Duodenal mucosa (tissue), 2 donors: ENCODE measurements around the gene PPIE.
"Not testable (repeated sequence)": the region's sequence is repeated elsewhere in the genome, so short reads cannot be mapped to it uniquely, and the experiment has no call there.

Experiments used
- H3K27ac ChIP-seq: one replicate; pipeline ENCODE4 v1.7.0; 2013; ENCODE audit warnings: low read depth, low read length
- H3K27me3 ChIP-seq, 2 donors: one replicate each; pipeline ENCODE4 v1.7.0; 2013; ENCODE audit warnings: low read length in 2 of 2, control low read depth in 1 of 2; ENCODE audit not compliant: insufficient read depth in 2 of 2, control insufficient read depth in 1 of 2
- H3K36me3 ChIP-seq, 2 donors: one replicate each; pipeline ENCODE4 v1.7.0; 2013; ENCODE audit warnings: low read length in 2 of 2, control low read depth in 1 of 2; ENCODE audit not compliant: insufficient read depth in 2 of 2, control insufficient read depth in 1 of 2
- H3K4me1 ChIP-seq, 2 donors: one replicate each; pipeline ENCODE4 v1.7.0; 2013; ENCODE audit warnings: low read length in 2 of 2, control low read depth in 1 of 2; ENCODE audit not compliant: insufficient read depth in 2 of 2, control insufficient read depth in 1 of 2
- H3K4me3 ChIP-seq, 2 donors: one replicate each; pipeline ENCODE4 v1.7.0; 2013; ENCODE audit warnings: low read length in 2 of 2, low read depth in 1 of 2
- H3K9ac ChIP-seq, 2 donors: one replicate each; pipeline ENCODE4 v1.7.0; 2013; ENCODE audit warnings: low read length in 2 of 2, low read depth in 1 of 2
- H3K9me3 ChIP-seq, 2 donors: one replicate each; pipeline ENCODE4 v1.7.0; 2013; ENCODE audit warnings: low read length in 2 of 2, control low read depth in 1 of 2; ENCODE audit not compliant: control insufficient read depth in 1 of 2

Gene PPIE

DNA sequence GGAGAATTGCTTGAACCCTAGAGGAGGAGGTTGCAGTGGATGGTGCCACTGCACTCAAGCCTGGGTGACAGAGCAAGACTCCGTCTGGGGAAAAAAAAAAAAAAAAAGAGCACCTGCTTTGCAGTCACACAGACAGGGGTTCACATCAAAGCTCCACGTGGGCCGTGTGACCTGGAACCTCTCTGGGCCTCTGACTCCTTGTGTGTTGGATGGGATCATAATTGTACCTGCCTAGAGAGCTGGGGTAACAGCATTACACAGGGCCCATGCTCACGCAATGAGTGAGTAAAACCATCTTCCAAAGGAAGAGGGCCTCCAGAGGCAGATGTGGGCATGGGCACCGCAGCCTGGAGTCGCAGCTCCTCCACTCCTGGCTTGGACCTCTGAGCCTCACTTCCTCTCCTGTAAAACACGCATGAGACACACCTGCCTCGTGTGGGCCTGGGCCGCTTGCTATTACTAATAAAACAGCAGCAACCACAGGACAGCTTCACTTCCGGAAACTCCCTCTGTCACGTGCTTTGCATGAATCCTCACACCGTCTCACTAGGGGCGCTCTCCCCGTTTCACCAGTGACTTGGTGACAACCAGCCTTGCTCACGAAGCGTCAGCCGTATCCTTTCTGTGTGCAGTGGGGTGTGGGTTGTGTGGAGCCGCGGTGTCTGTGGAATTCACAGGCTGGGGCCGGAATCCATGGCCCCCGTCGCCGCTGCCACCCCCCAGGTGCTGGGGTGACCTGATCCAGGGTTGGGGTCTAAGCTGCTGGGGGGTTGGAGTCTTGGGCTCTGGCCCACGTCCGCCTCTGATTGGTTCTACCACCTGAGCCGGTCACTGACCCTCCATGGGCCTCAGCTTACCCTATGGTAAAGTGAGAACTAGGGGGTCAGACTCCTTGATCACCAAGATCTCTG lies 60.4 kb downstream of the PPIE start:
- H3K9me3 ChIP-seq, H3K36me3 ChIP-seq, H3K4me1 ChIP-seq, H3K27me3 ChIP-seq, H3K27ac ChIP-seq: not testable (repeated sequence)
- H3K4me3 ChIP-seq: peak overlapping the region in 1 of 2 donors; percentile 45
- peak overlapping the region in 1 of 2 donors; percentile 25 for H3K9ac ChIP-seq

DNA sequence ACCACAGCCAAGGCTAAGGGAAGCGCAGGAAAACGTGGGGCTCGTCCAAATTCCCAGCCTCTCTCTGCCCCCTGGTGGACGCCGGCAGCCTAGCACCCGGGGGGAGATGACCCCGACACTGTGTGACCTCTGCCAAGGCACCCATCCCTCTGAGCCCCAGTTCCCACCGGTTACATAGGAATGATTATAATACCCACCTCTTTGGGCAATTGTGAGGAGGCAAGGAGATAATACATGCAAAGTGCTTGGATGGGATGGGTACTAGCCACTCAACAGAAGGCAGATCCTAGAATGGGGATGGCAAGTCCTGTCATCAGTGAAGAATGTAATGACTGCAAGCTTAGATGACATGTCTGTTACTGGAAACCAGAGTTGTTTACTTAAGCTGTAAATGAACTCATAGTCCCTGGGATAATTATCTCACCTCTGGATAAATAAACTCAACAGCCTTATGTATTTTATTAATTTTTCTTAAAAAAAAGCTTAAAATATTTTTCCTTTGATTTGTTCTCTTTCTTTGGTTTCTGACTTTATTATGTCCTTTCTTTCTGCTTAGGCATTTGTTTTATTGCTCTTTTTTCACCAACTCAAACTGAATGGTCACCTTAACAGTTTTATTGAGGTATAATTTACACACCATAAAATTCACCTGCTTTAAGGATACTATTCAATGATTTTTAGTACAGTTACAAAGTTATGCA lies 61.2 kb downstream of the PPIE start:
- H3K9me3 ChIP-seq: no peaks in the 10 kb centered on the region
- H3K27ac ChIP-seq: no peak overlapping the region
- H3K36me3 ChIP-seq: no peaks in the 10 kb centered on the region
- peak overlapping the region in 1 of 2 donors; percentile 45 for H3K4me3 ChIP-seq
- H3K27me3 ChIP-seq: no peaks in the 10 kb centered on the region
- no peak overlapping the region for H3K9ac ChIP-seq
- H3K4me1 ChIP-seq: peaks cover 4 to 6% of the 10 kb centered on the region in 2 donors

DNA sequence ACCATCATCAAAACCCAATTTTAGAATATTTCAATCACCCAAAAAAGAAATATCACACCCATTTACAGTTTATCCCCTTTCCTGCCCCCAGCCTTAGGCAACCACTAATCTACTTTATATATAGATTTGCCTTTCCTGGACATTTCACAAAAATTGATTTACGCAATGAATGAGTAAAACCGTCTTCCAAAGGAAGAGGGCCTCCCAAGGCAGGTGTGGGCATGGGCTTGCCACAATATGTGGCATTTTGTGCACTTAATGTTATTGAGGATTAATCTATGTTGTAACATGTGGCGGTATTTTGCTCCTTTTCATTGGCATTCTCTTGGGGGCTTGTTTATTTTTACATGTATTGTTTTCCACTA lies 61.8 kb downstream of the PPIE start:
- H3K4me1 ChIP-seq: peaks cover 4 to 6% of the 10 kb centered on the region in 2 donors
- no peak overlapping the region for H3K4me3 ChIP-seq
- no peaks in the 10 kb centered on the region for H3K27me3 ChIP-seq
- H3K36me3 ChIP-seq: no peaks in the 10 kb centered on the region
- no peak overlapping the region for H3K27ac ChIP-seq
- no peak overlapping the region for H3K9ac ChIP-seq
- no peaks in the 10 kb centered on the region for H3K9me3 ChIP-seq

DNA sequence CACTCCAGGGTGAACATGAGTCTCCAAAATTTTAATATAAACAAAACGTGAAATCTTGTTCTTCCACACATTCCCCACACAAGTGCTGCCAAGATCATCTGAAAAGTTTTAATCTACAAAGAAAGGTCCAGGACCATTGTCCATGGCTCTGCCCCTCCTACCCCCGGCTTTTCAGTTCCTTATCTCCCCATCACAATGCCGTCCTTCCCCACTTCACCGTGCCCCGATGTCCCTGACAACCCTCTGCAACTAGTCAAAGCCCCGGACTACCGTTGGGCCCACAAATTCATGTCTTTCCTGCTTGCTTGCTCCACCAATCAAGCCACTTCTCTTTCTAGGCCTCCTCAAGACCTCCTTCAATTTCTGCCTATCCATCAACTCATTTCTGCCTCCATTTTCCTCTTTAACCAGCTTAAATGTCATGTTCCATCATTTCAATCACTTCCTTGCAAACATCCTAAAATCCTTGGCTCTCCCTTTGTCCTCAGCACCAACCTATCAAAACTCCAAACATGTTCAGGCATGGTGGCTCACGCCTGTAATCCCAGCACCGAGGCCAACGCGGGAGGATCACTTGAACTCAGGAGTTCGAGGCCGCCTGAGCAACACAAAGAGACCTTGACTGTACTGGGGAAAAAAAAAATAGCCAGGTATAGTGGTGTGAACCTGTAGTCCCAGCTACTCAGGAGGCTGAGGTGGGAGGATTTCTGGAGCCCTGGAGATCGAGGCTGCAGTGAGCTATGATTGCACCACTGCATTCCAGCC lies 64.0 kb downstream of the PPIE start:
- Histone ChIP-seq H3K36me3 (no peaks in the 10 kb centered on the region), H3K4me1 (peaks cover 4 to 6% of the 10 kb centered on the region in 2 donors), H3K9me3 (no peaks in the 10 kb centered on the region), H3K27ac (no peak overlapping the region), H3K9ac (no peak overlapping the region), H3K27me3 (no peaks in the 10 kb centered on the region), H3K4me3 (no peak overlapping the region)

DNA sequence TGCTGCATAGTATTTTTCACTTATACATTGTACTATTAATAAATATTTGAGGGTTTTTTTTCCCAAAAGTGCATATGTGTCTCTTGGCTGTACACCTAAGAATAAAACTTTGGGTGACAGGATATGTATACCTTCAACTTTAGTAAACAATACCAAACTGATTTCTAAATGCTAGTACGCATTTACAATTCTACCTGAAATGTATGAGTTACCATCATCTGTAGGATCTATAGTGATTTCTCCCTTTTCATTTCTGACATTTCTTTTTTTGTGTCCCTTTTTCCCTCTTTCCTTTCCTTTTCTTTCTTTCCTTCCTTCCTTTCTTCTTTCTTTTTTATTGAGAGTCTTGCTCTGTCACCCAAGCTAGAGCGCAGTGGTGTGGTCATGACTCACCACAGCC lies 66.7 kb downstream of the PPIE start:
- no peaks in the 10 kb centered on the region for H3K4me1 ChIP-seq
- no peak overlapping the region for H3K4me3 ChIP-seq
- H3K27me3 ChIP-seq: no peaks in the 10 kb centered on the region
- H3K9ac ChIP-seq: no peak overlapping the region
- no peaks in the 10 kb centered on the region for H3K9me3 ChIP-seq
- no peaks in the 10 kb centered on the region for H3K36me3 ChIP-seq
- no peak overlapping the region for H3K27ac ChIP-seq

DNA sequence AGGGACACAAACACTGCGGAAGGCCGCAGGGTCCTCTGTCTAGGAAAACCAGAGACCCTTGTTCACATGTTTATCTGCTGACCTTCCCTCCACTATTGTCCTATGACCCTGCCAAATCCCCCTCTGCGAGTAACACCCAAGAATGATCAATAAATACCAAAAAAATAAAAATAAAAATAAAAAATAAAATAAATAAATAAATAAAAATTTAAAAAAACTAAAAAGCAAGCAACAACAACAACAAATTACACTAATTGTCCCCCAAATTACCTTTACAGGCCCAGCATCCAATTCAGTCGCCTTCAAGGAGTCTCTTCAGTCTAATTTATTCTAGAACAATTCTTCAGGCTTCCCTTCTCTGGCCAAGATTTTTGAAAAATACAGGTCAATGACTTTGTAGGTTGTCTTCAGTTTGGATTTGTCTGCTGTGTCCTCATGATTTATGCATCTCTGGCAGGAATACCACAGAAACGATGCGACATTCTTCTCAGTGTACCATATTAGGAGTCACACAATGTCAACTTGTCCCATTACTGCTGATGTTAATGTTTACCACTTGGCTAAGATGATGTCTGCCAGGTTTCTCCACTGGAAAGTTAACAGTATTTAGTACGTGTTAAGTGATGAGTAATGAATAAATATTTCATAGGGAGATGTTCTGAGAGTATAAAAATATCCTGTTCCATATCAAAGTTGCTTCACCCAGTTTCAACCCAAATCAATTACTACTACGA lies 70.3 kb downstream of the PPIE start:
- Histone ChIP-seq H3K27ac (no peak overlapping the region), H3K36me3 (no peaks in the 10 kb centered on the region), H3K4me1 (no peaks in the 10 kb centered on the region), H3K9ac (no peak overlapping the region), H3K27me3 (no peaks in the 10 kb centered on the region), H3K9me3 (no peaks in the 10 kb centered on the region), H3K4me3 (no peak overlapping the region)

DNA sequence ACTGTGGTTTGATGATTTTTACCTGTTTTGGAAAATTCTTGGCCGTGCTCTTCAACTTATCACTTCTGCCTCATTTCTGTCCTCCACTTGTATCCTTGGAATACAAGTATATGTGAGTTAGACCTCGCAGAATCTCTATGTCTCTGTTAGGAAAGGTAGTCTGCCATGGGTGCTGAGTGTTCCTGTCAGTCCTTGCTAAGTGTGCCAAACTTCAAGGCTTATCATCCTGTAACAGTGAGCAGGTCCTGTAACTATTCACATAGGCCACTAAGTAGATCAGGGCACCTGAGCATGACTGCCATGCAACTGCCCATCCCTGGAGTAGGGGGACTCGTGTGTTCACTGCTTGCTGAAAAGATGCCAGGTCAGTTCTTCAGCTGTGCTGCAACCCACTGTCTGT lies 74.2 kb downstream of the PPIE start:
- no peak overlapping the region for H3K4me3 ChIP-seq
- no peaks in the 10 kb centered on the region for H3K27me3 ChIP-seq
- no peaks in the 10 kb centered on the region for H3K9me3 ChIP-seq
- H3K36me3 ChIP-seq: no peaks in the 10 kb centered on the region
- no peak overlapping the region for H3K27ac ChIP-seq
- H3K9ac ChIP-seq: no peak overlapping the region
- peaks cover 6 to 10% of the 10 kb centered on the region in 2 donors for H3K4me1 ChIP-seq
